Esophagus muscularis mucosa (tissue), 3 donors: Measurements from ENCODE around the gene LRP5.

Source experiments
- POLR2A ChIP-seq: fragments of 450-650 bp; IDR thresholded peaks from one replicate; pipeline ENCODE4 v1.6.1; 2017; ENCODE audit warnings: antibody characterized with exemption, moderate library complexity, mild to moderate bottlenecking, low read depth
- TF ChIP-seq, protein P1 (sequence below), 3 experiments: fragments of 200-600 bp in 2 of 3; fragments of 450-650 bp in 1 of 3; sonication (generic) in 2 of 3; IDR thresholded peaks; one replicate each; pipeline ENCODE4 v1.5.1; 2017 to 2019; ENCODE audit warnings: antibody characterized with exemption in 3 of 3, mild to moderate bottlenecking in 2 of 3, moderate library complexity in 1 of 3

- no peak for TF ChIP-seq POLR2A
- TF ChIP-seq, protein P1, sequence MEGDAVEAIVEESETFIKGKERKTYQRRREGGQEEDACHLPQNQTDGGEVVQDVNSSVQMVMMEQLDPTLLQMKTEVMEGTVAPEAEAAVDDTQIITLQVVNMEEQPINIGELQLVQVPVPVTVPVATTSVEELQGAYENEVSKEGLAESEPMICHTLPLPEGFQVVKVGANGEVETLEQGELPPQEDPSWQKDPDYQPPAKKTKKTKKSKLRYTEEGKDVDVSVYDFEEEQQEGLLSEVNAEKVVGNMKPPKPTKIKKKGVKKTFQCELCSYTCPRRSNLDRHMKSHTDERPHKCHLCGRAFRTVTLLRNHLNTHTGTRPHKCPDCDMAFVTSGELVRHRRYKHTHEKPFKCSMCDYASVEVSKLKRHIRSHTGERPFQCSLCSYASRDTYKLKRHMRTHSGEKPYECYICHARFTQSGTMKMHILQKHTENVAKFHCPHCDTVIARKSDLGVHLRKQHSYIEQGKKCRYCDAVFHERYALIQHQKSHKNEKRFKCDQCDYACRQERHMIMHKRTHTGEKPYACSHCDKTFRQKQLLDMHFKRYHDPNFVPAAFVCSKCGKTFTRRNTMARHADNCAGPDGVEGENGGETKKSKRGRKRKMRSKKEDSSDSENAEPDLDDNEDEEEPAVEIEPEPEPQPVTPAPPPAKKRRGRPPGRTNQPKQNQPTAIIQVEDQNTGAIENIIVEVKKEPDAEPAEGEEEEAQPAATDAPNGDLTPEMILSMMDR (IDR thresholded peaks at IDR 0.05): no peak
Measured at GRCh38 chr11:68436162-68436888, 123.9 kb downstream of the LRP5 start.
